Neutrophil (primary cell): ENCODE data around the gene RFTN1.

ENCODE experiments used
- H3K27ac ChIP-seq: fragments of 200-600 bp; sonication (generic); 2 replicates; pipeline ENCODE4 v1.5.1; 2016; ENCODE audit warnings: mild to moderate bottlenecking, moderate library complexity
- H3K27me3 ChIP-seq: fragments of 200-600 bp; sonication (generic); 2 replicates; pipeline ENCODE4 v1.6.0; 2016; ENCODE audit warnings: mild to moderate bottlenecking
- H3K36me3 ChIP-seq: fragments of 200-600 bp; sonication (generic); 2 replicates; pipeline ENCODE4 v1.5.1; 2017
- H3K4me1 ChIP-seq, 2 experiments: fragments of 200-600 bp in 1 of 2; sonication (generic) in 1 of 2; 1 replicate in 1 of 2; 2 replicates in 1 of 2; pipeline versions ENCODE4 v1.5.1 to v1.6.1; 2013 to 2016; ENCODE audit warnings: low read depth in 1 of 2, low read length in 1 of 2, mild to moderate bottlenecking in 1 of 2, moderate library complexity in 1 of 2; ENCODE audit not compliant: control insufficient read depth in 1 of 2, insufficient read depth in 1 of 2
- H3K4me3 ChIP-seq, 2 experiments: fragments of 200-600 bp in 1 of 2; sonication (generic) in 1 of 2; 1 replicate in 1 of 2; 2 replicates in 1 of 2; pipeline ENCODE4 v1.5.1; 2013 to 2016; ENCODE audit warnings: low read depth in 1 of 2, low read length in 1 of 2, mild to moderate bottlenecking in 1 of 2, moderate library complexity in 1 of 2
- H3K9me3 ChIP-seq: fragments of 200-600 bp; sonication (generic); 2 replicates; pipeline ENCODE4 v1.5.1; 2016
- CTCF ChIP-seq: fragments of 200-600 bp; sonication (generic); IDR thresholded peaks from 2 replicates; pipeline ENCODE4 v1.5.1; 2016; ENCODE audit warnings: antibody characterized with exemption

The RFTN1 gene

GRCh38 chr3:16461463-16462245, 51.8 kb downstream of the RFTN1 start:
- no peaks in the 10 kb centered on the region for H3K36me3 ChIP-seq
- peaks cover 0 to 4% of the 10 kb centered on the region in 2 experiments for H3K4me1 ChIP-seq
- no peak for TF ChIP-seq CTCF
- H3K27ac ChIP-seq: no peak overlapping the region
- H3K27me3 ChIP-seq: no peaks in the 10 kb centered on the region
- no peak overlapping the region for H3K4me3 ChIP-seq
- H3K9me3 ChIP-seq: no peaks in the 10 kb centered on the region

GRCh38 chr3:16460886-16461285, 52.6 kb downstream of the RFTN1 start:
- Histone ChIP-seq H3K27me3 (no peaks in the 10 kb centered on the region), H3K36me3 (no peaks in the 10 kb centered on the region)
- no peak for TF ChIP-seq CTCF

GRCh38 chr3:16460273-16460672, 53.2 kb downstream of the RFTN1 start:
- H3K9me3 ChIP-seq: no peaks in the 10 kb centered on the region
- H3K4me3 ChIP-seq: no peak overlapping the region
- H3K27me3 ChIP-seq: no peaks in the 10 kb centered on the region
- TF ChIP-seq CTCF: no peak
- no peak overlapping the region for H3K27ac ChIP-seq
- peaks cover 0 to 4% of the 10 kb centered on the region in 2 experiments for H3K4me1 ChIP-seq
- H3K36me3 ChIP-seq: no peaks in the 10 kb centered on the region

More at GRCh38 chr3:16460886-16461285, 52.6 kb downstream of the RFTN1 start:
- Histone ChIP-seq H3K4me1 (peaks cover 0 to 4% of the 10 kb centered on the region in 2 experiments), H3K27ac (no peak overlapping the region), H3K9me3 (no peaks in the 10 kb centered on the region), H3K4me3 (no peak overlapping the region)

- Histone ChIP-seq H3K27me3 (no peaks in the 10 kb centered on the region), H3K4me3 (no peak overlapping the region), H3K27ac (no peak overlapping the region), H3K9me3 (no peaks in the 10 kb centered on the region), H3K36me3 (no peaks in the 10 kb centered on the region), H3K4me1 (no peaks in the 10 kb centered on the region)
- no peak for TF ChIP-seq CTCF
These were observed 56.6 kb downstream of the RFTN1 start for GRCh38 chr3:16456784-16457415.

- no peak overlapping the region for H3K27ac ChIP-seq
- no peak for TF ChIP-seq CTCF
These were observed 57.5 kb downstream of the RFTN1 start for GRCh38 chr3:16455966-16456365.

More at GRCh38 chr3:16455966-16456365, 57.5 kb downstream of the RFTN1 start:
- Histone ChIP-seq H3K36me3 (no peaks in the 10 kb centered on the region), H3K4me1 (no peaks in the 10 kb centered on the region), H3K9me3 (no peaks in the 10 kb centered on the region), H3K4me3 (no peak overlapping the region), H3K27me3 (no peaks in the 10 kb centered on the region)
